ENCODE measurements around the gene TMEM121.

DNA sequence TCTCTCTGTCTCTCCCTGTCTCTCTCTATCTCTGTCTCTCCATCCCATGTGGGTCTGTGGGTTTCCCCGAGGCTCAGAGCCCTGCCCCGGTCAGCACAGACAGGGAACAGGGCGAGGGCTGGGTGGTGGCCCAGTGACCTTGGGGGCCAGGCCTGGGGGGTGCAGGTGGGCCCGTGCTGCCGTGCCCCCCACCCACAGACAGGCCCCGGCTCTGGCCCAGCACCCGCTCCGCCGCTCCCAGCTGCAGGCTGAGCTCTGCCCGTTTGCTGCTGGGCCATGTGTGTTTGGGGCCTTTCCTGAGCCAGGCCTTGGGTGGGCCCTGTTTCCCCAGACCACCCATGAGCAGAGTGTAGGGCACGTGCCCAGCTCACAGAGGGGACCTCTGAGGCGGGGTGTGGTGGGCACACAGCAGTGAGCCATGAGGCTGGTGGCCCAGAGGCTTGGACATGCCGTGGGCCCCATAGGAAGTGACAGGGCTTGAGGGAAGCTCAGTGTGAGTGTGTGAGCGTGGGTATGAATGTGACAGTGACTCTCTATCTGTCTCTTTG, 51.0 kb downstream of the TMEM121 start:
- TF ChIP-seq, protein P1, sequence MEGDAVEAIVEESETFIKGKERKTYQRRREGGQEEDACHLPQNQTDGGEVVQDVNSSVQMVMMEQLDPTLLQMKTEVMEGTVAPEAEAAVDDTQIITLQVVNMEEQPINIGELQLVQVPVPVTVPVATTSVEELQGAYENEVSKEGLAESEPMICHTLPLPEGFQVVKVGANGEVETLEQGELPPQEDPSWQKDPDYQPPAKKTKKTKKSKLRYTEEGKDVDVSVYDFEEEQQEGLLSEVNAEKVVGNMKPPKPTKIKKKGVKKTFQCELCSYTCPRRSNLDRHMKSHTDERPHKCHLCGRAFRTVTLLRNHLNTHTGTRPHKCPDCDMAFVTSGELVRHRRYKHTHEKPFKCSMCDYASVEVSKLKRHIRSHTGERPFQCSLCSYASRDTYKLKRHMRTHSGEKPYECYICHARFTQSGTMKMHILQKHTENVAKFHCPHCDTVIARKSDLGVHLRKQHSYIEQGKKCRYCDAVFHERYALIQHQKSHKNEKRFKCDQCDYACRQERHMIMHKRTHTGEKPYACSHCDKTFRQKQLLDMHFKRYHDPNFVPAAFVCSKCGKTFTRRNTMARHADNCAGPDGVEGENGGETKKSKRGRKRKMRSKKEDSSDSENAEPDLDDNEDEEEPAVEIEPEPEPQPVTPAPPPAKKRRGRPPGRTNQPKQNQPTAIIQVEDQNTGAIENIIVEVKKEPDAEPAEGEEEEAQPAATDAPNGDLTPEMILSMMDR (IDR thresholded peaks at IDR 0.05; ENCODE audit: low read depth, low read length, missing input control), result no peak
- TF ChIP-seq GABPA (IDR thresholded peaks at IDR 0.05 in 1 of 2, conservative IDR thresholded peaks at IDR 0.05 in 1 of 2) (no peak), SP1 (IDR thresholded peaks at IDR 0.05) (no peak), JUND (IDR thresholded peaks at IDR 0.05) (no peak), RXRA (IDR thresholded peaks at IDR 0.05) (no peak), FOXA1 (IDR thresholded peaks at IDR 0.05) (no peak), YY1 (IDR thresholded peaks at IDR 0.05) (no peak), TAF1 (conservative IDR thresholded peaks at IDR 0.05) (no peak), HNF4A (conservative IDR thresholded peaks at IDR 0.05) (no peak)
- TF ChIP-seq, protein P2, sequence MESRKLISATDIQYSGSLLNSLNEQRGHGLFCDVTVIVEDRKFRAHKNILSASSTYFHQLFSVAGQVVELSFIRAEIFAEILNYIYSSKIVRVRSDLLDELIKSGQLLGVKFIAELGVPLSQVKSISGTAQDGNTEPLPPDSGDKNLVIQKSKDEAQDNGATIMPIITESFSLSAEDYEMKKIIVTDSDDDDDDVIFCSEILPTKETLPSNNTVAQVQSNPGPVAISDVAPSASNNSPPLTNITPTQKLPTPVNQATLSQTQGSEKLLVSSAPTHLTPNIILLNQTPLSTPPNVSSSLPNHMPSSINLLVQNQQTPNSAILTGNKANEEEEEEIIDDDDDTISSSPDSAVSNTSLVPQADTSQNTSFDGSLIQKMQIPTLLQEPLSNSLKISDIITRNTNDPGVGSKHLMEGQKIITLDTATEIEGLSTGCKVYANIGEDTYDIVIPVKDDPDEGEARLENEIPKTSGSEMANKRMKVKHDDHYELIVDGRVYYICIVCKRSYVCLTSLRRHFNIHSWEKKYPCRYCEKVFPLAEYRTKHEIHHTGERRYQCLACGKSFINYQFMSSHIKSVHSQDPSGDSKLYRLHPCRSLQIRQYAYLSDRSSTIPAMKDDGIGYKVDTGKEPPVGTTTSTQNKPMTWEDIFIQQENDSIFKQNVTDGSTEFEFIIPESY (IDR thresholded peaks at IDR 0.05), result no peak
- TF ChIP-seq, protein P3, sequence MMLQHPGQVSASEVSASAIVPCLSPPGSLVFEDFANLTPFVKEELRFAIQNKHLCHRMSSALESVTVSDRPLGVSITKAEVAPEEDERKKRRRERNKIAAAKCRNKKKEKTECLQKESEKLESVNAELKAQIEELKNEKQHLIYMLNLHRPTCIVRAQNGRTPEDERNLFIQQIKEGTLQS (IDR thresholded peaks at IDR 0.05), result no peak
- TF ChIP-seq, protein P4, sequence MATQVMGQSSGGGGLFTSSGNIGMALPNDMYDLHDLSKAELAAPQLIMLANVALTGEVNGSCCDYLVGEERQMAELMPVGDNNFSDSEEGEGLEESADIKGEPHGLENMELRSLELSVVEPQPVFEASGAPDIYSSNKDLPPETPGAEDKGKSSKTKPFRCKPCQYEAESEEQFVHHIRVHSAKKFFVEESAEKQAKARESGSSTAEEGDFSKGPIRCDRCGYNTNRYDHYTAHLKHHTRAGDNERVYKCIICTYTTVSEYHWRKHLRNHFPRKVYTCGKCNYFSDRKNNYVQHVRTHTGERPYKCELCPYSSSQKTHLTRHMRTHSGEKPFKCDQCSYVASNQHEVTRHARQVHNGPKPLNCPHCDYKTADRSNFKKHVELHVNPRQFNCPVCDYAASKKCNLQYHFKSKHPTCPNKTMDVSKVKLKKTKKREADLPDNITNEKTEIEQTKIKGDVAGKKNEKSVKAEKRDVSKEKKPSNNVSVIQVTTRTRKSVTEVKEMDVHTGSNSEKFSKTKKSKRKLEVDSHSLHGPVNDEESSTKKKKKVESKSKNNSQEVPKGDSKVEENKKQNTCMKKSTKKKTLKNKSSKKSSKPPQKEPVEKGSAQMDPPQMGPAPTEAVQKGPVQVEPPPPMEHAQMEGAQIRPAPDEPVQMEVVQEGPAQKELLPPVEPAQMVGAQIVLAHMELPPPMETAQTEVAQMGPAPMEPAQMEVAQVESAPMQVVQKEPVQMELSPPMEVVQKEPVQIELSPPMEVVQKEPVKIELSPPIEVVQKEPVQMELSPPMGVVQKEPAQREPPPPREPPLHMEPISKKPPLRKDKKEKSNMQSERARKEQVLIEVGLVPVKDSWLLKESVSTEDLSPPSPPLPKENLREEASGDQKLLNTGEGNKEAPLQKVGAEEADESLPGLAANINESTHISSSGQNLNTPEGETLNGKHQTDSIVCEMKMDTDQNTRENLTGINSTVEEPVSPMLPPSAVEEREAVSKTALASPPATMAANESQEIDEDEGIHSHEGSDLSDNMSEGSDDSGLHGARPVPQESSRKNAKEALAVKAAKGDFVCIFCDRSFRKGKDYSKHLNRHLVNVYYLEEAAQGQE (IDR thresholded peaks at IDR 0.05), result no peak
- TF ChIP-seq, protein P5, sequence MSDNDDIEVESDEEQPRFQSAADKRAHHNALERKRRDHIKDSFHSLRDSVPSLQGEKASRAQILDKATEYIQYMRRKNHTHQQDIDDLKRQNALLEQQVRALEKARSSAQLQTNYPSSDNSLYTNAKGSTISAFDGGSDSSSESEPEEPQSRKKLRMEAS (IDR thresholded peaks at IDR 0.05), result no peak
